Sigmoid colon (tissue), 7 donors: ENCODE data around the gene NRG3. TPM values are rescaled to one million over a fixed set of nuclear protein-coding genes. Genes with fewer than 3 reads are reported as not detected.

Source experiments
- DNase-seq: peaks from one replicate; pipeline ENCODE4 v3.0.0-alpha.2; 2019
- H3K27ac ChIP-seq, 4 donors: fragments of 200-600 bp; sonication (generic); one replicate each; pipeline ENCODE4 v1.5.1; 2016 to 2019; ENCODE audit warnings: mild to moderate bottlenecking in 1 of 4
- H3K27me3 ChIP-seq, 3 donors: fragments of 200-600 bp; sonication (generic); one replicate each; pipeline ENCODE4 v1.5.1; 2019; ENCODE audit warnings: mild to moderate bottlenecking in 1 of 3
- H3K36me3 ChIP-seq, 4 donors: fragments of 200-600 bp; sonication (generic); one replicate each; pipeline ENCODE4 v1.5.1; 2016 to 2019
- H3K4me1 ChIP-seq, 4 donors: fragments of 200-600 bp; sonication (generic); one replicate each; pipeline ENCODE4 v1.5.1; 2017 to 2019
- H3K4me3 ChIP-seq, 4 donors: fragments of 200-600 bp; sonication (generic); one replicate each; pipeline ENCODE4 v1.5.1; 2017 to 2019; ENCODE audit warnings: mild to moderate bottlenecking in 2 of 4, moderate library complexity in 1 of 4
- H3K9me3 ChIP-seq, 4 donors: fragments of 200-600 bp in 3 of 4; sonication (generic) in 3 of 4; one replicate each; pipeline versions ENCODE4 v1.5.1 to v1.6.1; 2013 to 2019
- EP300 ChIP-seq, 4 donors: sonication (generic); formaldehyde crosslinking; IDR thresholded peaks; one replicate each; pipeline ENCODE4 v1.6.1; 2017; ENCODE audit warnings: antibody characterized with exemption in 4 of 4
- POLR2A ChIP-seq, 2 donors: fragments of 450-650 bp; IDR thresholded peaks; one replicate each; pipeline ENCODE4 v1.6.1; 2016; ENCODE audit warnings: antibody characterized with exemption in 2 of 2, mild to moderate bottlenecking in 2 of 2, moderate library complexity in 2 of 2
- POLR2AphosphoS5 ChIP-seq, 4 donors: sonication (generic); formaldehyde crosslinking; IDR thresholded peaks; one replicate each; pipeline ENCODE4 v1.6.1; 2017; ENCODE audit warnings: antibody characterized with exemption in 4 of 4
- WGBS, 2 donors: extraction: QIAGEN DNeasy Blood & Tissue Kit; methylation state at CpG; one replicate each; pipeline ENCODE4 v1.1.7; 2013; 5-methylcytosine and 5-hydroxymethylcytosine counted together
- intact Hi-C: fragments of 100-400 bp; cut with DNase I; formaldehyde crosslinking; loops from one replicate; pipeline ENCODE4 v1.15.1; 2023
- polyA plus RNA-seq, 3 donors: library from polyadenylated mRNA; stranded (reverse); fragments of 200-250 nt; gene quantifications; one replicate each; pipeline ENCODE4 v1.2.3, GENCODE V29; 2013
- total RNA-seq, 4 donors: library from RNA; depleted of rRNA; stranded (reverse); fragments of >200 nt; gene quantifications; one replicate each; pipeline ENCODE4 v1.1.0, GENCODE V29; 2016
- TF ChIP-seq, protein P1 (sequence below), 4 experiments: fragments of 450-650 bp in 3 of 4; fragments of 200-600 bp in 1 of 4; IDR thresholded peaks; one replicate each; pipeline ENCODE4 v1.5.1; 2016 to 2019; ENCODE audit warnings: antibody characterized with exemption in 4 of 4, mild to moderate bottlenecking in 3 of 4, moderate library complexity in 2 of 4
- donor health status: healthy with polysubstance abuse.
- donor health status: Bipolar disorder and iron deficiency.
- donor health status: healthy.

NRG3 gene
- total and polyA plus RNA-seq, 7 donors: 0.17 to 2.2 (median 0.82) TPM; not detected in 2

GRCh38 chr10:81950358-81950757, 75.4 kb downstream of the NRG3 start:
- no peak for TF ChIP-seq POLR2A (IDR thresholded peaks at IDR 0.05)
- TF ChIP-seq, protein P1, sequence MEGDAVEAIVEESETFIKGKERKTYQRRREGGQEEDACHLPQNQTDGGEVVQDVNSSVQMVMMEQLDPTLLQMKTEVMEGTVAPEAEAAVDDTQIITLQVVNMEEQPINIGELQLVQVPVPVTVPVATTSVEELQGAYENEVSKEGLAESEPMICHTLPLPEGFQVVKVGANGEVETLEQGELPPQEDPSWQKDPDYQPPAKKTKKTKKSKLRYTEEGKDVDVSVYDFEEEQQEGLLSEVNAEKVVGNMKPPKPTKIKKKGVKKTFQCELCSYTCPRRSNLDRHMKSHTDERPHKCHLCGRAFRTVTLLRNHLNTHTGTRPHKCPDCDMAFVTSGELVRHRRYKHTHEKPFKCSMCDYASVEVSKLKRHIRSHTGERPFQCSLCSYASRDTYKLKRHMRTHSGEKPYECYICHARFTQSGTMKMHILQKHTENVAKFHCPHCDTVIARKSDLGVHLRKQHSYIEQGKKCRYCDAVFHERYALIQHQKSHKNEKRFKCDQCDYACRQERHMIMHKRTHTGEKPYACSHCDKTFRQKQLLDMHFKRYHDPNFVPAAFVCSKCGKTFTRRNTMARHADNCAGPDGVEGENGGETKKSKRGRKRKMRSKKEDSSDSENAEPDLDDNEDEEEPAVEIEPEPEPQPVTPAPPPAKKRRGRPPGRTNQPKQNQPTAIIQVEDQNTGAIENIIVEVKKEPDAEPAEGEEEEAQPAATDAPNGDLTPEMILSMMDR (IDR thresholded peaks at IDR 0.05): no peak
- no peak for TF ChIP-seq POLR2AphosphoS5 (IDR thresholded peaks at IDR 0.05)
- no peak for TF ChIP-seq EP300 (IDR thresholded peaks at IDR 0.05)
- DNase-seq: no peak
- 77 to 86% methylated on average over 2 of the region's 2 CpGs for WGBS, 2 donors
- Histone ChIP-seq H3K9me3 (no peaks in the 10 kb centered on the region), H3K4me3 (no peak overlapping the region), H3K4me1 (no peaks in the 10 kb centered on the region), H3K36me3 (no peaks in the 10 kb centered on the region), H3K27me3 (no peaks in the 10 kb centered on the region), H3K27ac (no peak overlapping the region)
- intact Hi-C loops: no loop called here

DNA sequence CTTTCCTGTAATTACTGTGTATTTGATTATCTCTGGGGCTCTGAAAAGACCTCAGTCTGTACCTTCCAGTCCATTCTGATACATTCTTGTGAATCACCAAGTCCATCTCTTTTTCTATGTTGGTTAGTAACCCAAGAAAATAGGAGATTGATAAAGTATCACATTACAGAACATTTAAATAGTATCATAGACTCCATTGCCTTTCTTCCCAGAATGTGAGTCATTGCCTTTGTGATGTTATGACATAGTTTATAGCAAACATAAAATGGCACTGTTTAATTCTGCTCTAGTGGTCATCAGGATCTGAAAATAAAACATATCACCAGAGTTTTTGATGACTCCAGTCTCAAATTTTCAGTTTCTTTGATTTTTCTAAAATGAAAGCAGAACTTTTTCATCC, 78.4 kb downstream of the NRG3 start:
- intact Hi-C loops: no loop called here
- no peak overlapping the region for H3K4me3 ChIP-seq
- no peaks in the 10 kb centered on the region for H3K9me3 ChIP-seq
- no peak overlapping the region for H3K27ac ChIP-seq
- no peaks in the 10 kb centered on the region for H3K4me1 ChIP-seq
- no peaks in the 10 kb centered on the region for H3K36me3 ChIP-seq
- no peak for TF ChIP-seq EP300 (IDR thresholded peaks at IDR 0.05)
- TF ChIP-seq POLR2A (IDR thresholded peaks at IDR 0.05): no peak
- no peak for TF ChIP-seq POLR2AphosphoS5 (IDR thresholded peaks at IDR 0.05)
- no peaks in the 10 kb centered on the region for H3K27me3 ChIP-seq
- DNase-seq: no peak

- H3K4me1 ChIP-seq: no peaks in the 10 kb centered on the region
- H3K27ac ChIP-seq: no peak overlapping the region
- DNase-seq: no peak
- TF ChIP-seq POLR2AphosphoS5 (IDR thresholded peaks at IDR 0.05) (no peak), POLR2A (IDR thresholded peaks at IDR 0.05) (no peak), EP300 (IDR thresholded peaks at IDR 0.05) (no peak)
- TF ChIP-seq, protein P1 (IDR thresholded peaks at IDR 0.05): no peak
- H3K36me3 ChIP-seq: no peaks in the 10 kb centered on the region
- H3K27me3 ChIP-seq: no peaks in the 10 kb centered on the region
- intact Hi-C loops: no loop called here
- no peaks in the 10 kb centered on the region for H3K9me3 ChIP-seq
- H3K4me3 ChIP-seq: no peak overlapping the region
- 27 to 28% methylated on average over 2 of the region's 2 CpGs for WGBS, 2 donors
Measured at GRCh38 chr10:81957976-81958375, 83.0 kb downstream of the NRG3 start.

- Histone ChIP-seq H3K4me3 (no peak overlapping the region), H3K9me3 (no peaks in the 10 kb centered on the region), H3K27me3 (no peaks in the 10 kb centered on the region), H3K27ac (no peak overlapping the region), H3K4me1 (no peaks in the 10 kb centered on the region), H3K36me3 (no peaks in the 10 kb centered on the region)
- intact Hi-C loops: no loop called here
- TF ChIP-seq, protein P1 (IDR thresholded peaks at IDR 0.05): no peak
- TF ChIP-seq POLR2A (IDR thresholded peaks at IDR 0.05) (no peak), POLR2AphosphoS5 (IDR thresholded peaks at IDR 0.05) (no peak), EP300 (IDR thresholded peaks at IDR 0.05) (no peak)
- no peak for DNase-seq
Measured at GRCh38 chr10:81959016-81959415, 84.0 kb downstream of the NRG3 start.

GRCh38 chr10:81961451-81962184, 86.6 kb downstream of the NRG3 start:
- no peak overlapping the region for H3K4me3 ChIP-seq
- TF ChIP-seq, protein P1 (IDR thresholded peaks at IDR 0.05): no peak
- TF ChIP-seq POLR2AphosphoS5 (IDR thresholded peaks at IDR 0.05) (no peak), POLR2A (IDR thresholded peaks at IDR 0.05) (no peak), EP300 (IDR thresholded peaks at IDR 0.05) (no peak)
- WGBS, 2 donors: 74 to 84% methylated on average over 2 of the region's 2 CpGs
- no peak for DNase-seq
- H3K9me3 ChIP-seq: no peaks in the 10 kb centered on the region
- H3K27ac ChIP-seq: no peak overlapping the region
- no peaks in the 10 kb centered on the region for H3K36me3 ChIP-seq
- no peaks in the 10 kb centered on the region for H3K4me1 ChIP-seq
- no peaks in the 10 kb centered on the region for H3K27me3 ChIP-seq
- intact Hi-C loops: no loop called here
